Endodermal cell (in vitro differentiated cells): Measurements from ENCODE around the gene KHDC1. TPM values are rescaled to one million over a fixed set of nuclear protein-coding genes. Genes with fewer than 3 reads are reported as not detected.
"Not testable (repeated sequence)": the region's sequence is repeated elsewhere in the genome, so short reads cannot be mapped to it uniquely, and the experiment has no call there.

Experiments
- DNase-seq: peaks from one replicate; pipeline ENCODE4 v3.0.0-alpha.2; 2017
- H3K27ac ChIP-seq: 2 replicates; pipeline ENCODE4 v1.5.1; 2013; ENCODE audit warnings: mild to moderate bottlenecking, low read depth, low read length, moderate library complexity
- H3K27me3 ChIP-seq: 2 replicates; pipeline ENCODE4 v1.6.1; 2013; ENCODE audit warnings: mild to moderate bottlenecking, low read length, moderate library complexity; ENCODE audit not compliant: insufficient read depth, control insufficient read depth, poor library complexity, severe bottlenecking
- H3K36me3 ChIP-seq: 2 replicates; pipeline ENCODE4 v1.7.0; 2013; ENCODE audit warnings: mild to moderate bottlenecking, low read length, moderate library complexity; ENCODE audit not compliant: control insufficient read depth, insufficient read depth
- H3K4me1 ChIP-seq: one replicate; pipeline ENCODE4 v1.7.0; 2013; ENCODE audit warnings: low read length; ENCODE audit not compliant: control insufficient read depth, insufficient read depth
- H3K4me3 ChIP-seq: 2 replicates; pipeline ENCODE4 v1.5.1; 2013; ENCODE audit warnings: mild to moderate bottlenecking, low read length, moderate library complexity
- H3K9ac ChIP-seq: 2 replicates; pipeline ENCODE4 v1.6.1; 2013; ENCODE audit warnings: mild to moderate bottlenecking, low read length, moderate library complexity; ENCODE audit not compliant: poor library complexity, severe bottlenecking; ENCODE audit errors: extremely low read depth
- H3K9me3 ChIP-seq: 2 replicates; pipeline ENCODE4 v1.6.1; 2013; ENCODE audit warnings: mild to moderate bottlenecking, low read length, moderate library complexity; ENCODE audit not compliant: control insufficient read depth
- H3K27ac Mint-ChIP-seq: 2 replicates; pipeline ENCODE4 v1.8.0; 2020; ENCODE audit warnings: mixed read lengths
- H3K27me3 Mint-ChIP-seq: 2 replicates; pipeline ENCODE4 v1.8.0; 2021; ENCODE audit warnings: mild to moderate bottlenecking, mixed read lengths; ENCODE audit not compliant: insufficient read depth
- H3K36me3 Mint-ChIP-seq: 2 replicates; pipeline ENCODE4 v1.8.0; 2020; ENCODE audit warnings: low read depth, mixed read lengths
- H3K4me1 Mint-ChIP-seq: 2 replicates; pipeline ENCODE4 v1.8.0; 2020; ENCODE audit warnings: mixed read lengths
- H3K4me3 Mint-ChIP-seq: 2 replicates; pipeline ENCODE4 v1.8.0; 2020; ENCODE audit warnings: mild to moderate bottlenecking, moderate library complexity, mixed read lengths
- H3K9me3 Mint-ChIP-seq: 2 replicates; pipeline ENCODE4 v1.8.0; 2020; ENCODE audit warnings: mild to moderate bottlenecking, mixed read lengths
- CTCF ChIP-seq: fragments of 200-600 bp; sonication (generic); conservative IDR thresholded peaks from 2 replicates; pipeline ENCODE4 v1.5.0; 2021; ENCODE audit warnings: antibody characterized with exemption, mild to moderate bottlenecking
- WGBS, 2 experiments: methylation state at CpG; one replicate each; pipeline versions ENCODE4 v1.1.5 to v1.1.7; 2013; ENCODE audit warnings: missing lambda C conversion rate in 2 of 2, mixed read lengths in 1 of 2; ENCODE audit not compliant: insufficient coverage in 1 of 2, insufficient read length in 1 of 2; 5-methylcytosine and 5-hydroxymethylcytosine counted together
- total RNA-seq, 2 donors: library from RNA; stranded (reverse); fragmentation: NEBNext Ultra II Directional in 1 of 2; extraction: Animal tissue kit (Norgen Biotek cat#: 25700) in 1 of 2; gene quantifications; 2 replicates in 1 of 2; 3 replicates in 1 of 2; pipeline ENCODE4 v1.2.1, GENCODE V29; 2021

Gene KHDC1
- total RNA-seq, 2 donors from 2014 or later: 5.4 to 7.1 TPM

GRCh38 chr6:73194744-73195143, 68.3 kb downstream of the KHDC1 start:
- Histone ChIP-seq H3K9ac (no peak overlapping the region), H3K9me3 (no peaks in the 10 kb centered on the region), H3K27ac (no peak overlapping the region), H3K36me3 (no peaks in the 10 kb centered on the region), H3K27me3 (no peaks in the 10 kb centered on the region), H3K4me1 (no peaks in the 10 kb centered on the region), H3K4me3 (no peak overlapping the region)
- Mint-ChIP-seq H3K27me3 (no peaks in the 10 kb centered on the region), H3K9me3 (no peaks in the 10 kb centered on the region), H3K36me3 (no peaks in the 10 kb centered on the region), H3K4me3 (no peak overlapping the region), H3K4me1 (peaks cover 5% of the 10 kb centered on the region), H3K27ac (no peak overlapping the region)
- WGBS, 2 experiments: 90 to 94% methylated on average over 5 to 7 of the region's 7 CpGs
- no peak for DNase-seq
- no peak for TF ChIP-seq CTCF

DNA sequence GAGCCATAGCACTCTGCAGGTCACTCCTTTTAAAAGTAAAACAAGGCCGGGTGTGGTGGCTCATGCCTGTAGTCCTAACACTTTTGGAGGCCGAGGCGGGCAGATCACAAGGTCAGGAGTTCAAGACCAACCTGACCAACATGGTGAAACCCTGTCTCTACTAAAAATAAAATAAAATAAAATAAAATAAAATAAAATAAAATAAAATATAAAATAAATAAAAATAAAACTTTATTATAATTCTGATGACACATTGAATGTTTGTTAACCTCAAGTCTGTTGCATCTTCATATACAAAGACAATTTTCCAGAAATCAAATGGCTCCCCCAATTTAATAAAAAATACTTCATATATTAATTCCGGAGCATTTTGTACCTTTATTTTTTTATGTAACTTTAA, 69.7 kb downstream of the KHDC1 start:
- H3K4me3 ChIP-seq, H3K36me3 Mint-ChIP-seq, H3K27me3 Mint-ChIP-seq, H3K9me3 Mint-ChIP-seq, H3K27me3 ChIP-seq, H3K9ac ChIP-seq, H3K27ac ChIP-seq, H3K36me3 ChIP-seq, H3K9me3 ChIP-seq, DNase-seq, H3K4me3 Mint-ChIP-seq, H3K4me1 ChIP-seq, H3K27ac Mint-ChIP-seq, H3K4me1 Mint-ChIP-seq: not testable (repeated sequence)
- WGBS, 2 experiments: 95% methylated on average over 4 of the region's 4 CpGs; no CpG with 5 or more reads in 1 of the 2 experiments

Other genes starting within 250 kb of the KHDC1 start
- gene KHDC1L, start 37.7 kb downstream of the KHDC1 start, total RNA-seq: not detected
- gene DPPA5, start 91.1 kb upstream of the KHDC1 start, total RNA-seq: not detected
- gene KHDC3L, start 99.5 kb upstream of the KHDC1 start, total RNA-seq: not detected
- gene OOEP, start 106.7 kb upstream of the KHDC1 start, total RNA-seq: not detected
- gene DDX43, start 131.6 kb upstream of the KHDC1 start, total RNA-seq: not detected
- gene CGAS, start 189.1 kb upstream of the KHDC1 start, total RNA-seq: 1 to 10 TPM; 2.5 to 3.8 TPM
- 10 to 100 TPM; 21.5 to 26.7 TPM for gene MTO1, start 198.5 kb upstream of the KHDC1 start, total RNA-seq